CD4-positive, alpha-beta T cell treated with Interleukin-15 for 4 hours (primary cell): ENCODE measurements around the gene SHROOM3.
"Not testable (repeated sequence)": the region's sequence is repeated elsewhere in the genome, so short reads cannot be mapped to it uniquely, and the experiment has no call there.

Experiments
- DNase-seq: peaks from one replicate; pipeline ENCODE4 v3.0.0-alpha.2; 2020; ENCODE audit warnings: low spot score

Gene SHROOM3

GRCh38 chr4:76697129-76697803 lies 262.2 kb downstream of the SHROOM3 start:
- no peak for DNase-seq

- DNase-seq = no peak
These were observed 263.1 kb downstream of the SHROOM3 start for GRCh38 chr4:76698141-76698540.

GRCh38 chr4:76699751-76700310 lies 264.8 kb downstream of the SHROOM3 start:
- no peak for DNase-seq

- no peak for DNase-seq
These were observed 267.6 kb downstream of the SHROOM3 start for GRCh38 chr4:76702440-76703122.

GRCh38 chr4:76703123-76703490 lies 268.1 kb downstream of the SHROOM3 start:
- DNase-seq = no peak

- DNase-seq = no peak
These were observed 268.6 kb downstream of the SHROOM3 start for GRCh38 chr4:76703676-76704075.

GRCh38 chr4:76704133-76704881 lies 269.3 kb downstream of the SHROOM3 start:
- DNase-seq = no peak

- no peak for DNase-seq
These were observed 270.4 kb downstream of the SHROOM3 start for GRCh38 chr4:76705472-76705871.

GRCh38 chr4:76706581-76706980 lies 271.6 kb downstream of the SHROOM3 start:
- no peak for DNase-seq

- no peak for DNase-seq
These were observed 274.1 kb downstream of the SHROOM3 start for GRCh38 chr4:76708971-76709771.

- no peak for DNase-seq
These were observed 274.7 kb downstream of the SHROOM3 start for GRCh38 chr4:76709772-76710090.

- no peak for DNase-seq
These were observed 277.5 kb downstream of the SHROOM3 start for GRCh38 chr4:76712564-76712963.

GRCh38 chr4:76714226-76714625 lies 279.2 kb downstream of the SHROOM3 start:
- no peak for DNase-seq

GRCh38 chr4:76716020-76716419 lies 281.0 kb downstream of the SHROOM3 start:
- DNase-seq = no peak

GRCh38 chr4:76716658-76717057 lies 281.6 kb downstream of the SHROOM3 start:
- no peak for DNase-seq

- DNase-seq = no peak
These were observed 282.4 kb downstream of the SHROOM3 start for GRCh38 chr4:76717431-76717830.

GRCh38 chr4:76718021-76718420 lies 283.0 kb downstream of the SHROOM3 start:
- no peak for DNase-seq

GRCh38 chr4:76718831-76719230 lies 283.8 kb downstream of the SHROOM3 start:
- DNase-seq = no peak

- no peak for DNase-seq
These were observed 285.1 kb downstream of the SHROOM3 start for GRCh38 chr4:76720121-76720520.

- DNase-seq = not testable (repeated sequence)
These were observed 287.1 kb downstream of the SHROOM3 start for GRCh38 chr4:76722146-76722545.

- no peak for DNase-seq
These were observed 287.8 kb downstream of the SHROOM3 start for GRCh38 chr4:76722838-76723237.

- DNase-seq = no peak
These were observed 288.3 kb downstream of the SHROOM3 start for GRCh38 chr4:76723373-76723772.
